Pancreas (tissue), 10 donors: ENCODE data around the gene MRPL3. TPM values are rescaled to one million over a fixed set of nuclear protein-coding genes. Genes with fewer than 3 reads are reported as not detected.

Experiments
- ATAC-seq, 4 donors: fragments of 200-7000 bp; cut with Tn5 transposase; one replicate each; pipeline versions ENCODE4 v1.8.0 to v1.9.1; 2020; ENCODE audit warnings: mild to moderate bottlenecking in 4 of 4, moderate library complexity in 4 of 4
- DNase-seq, 6 donors: peaks; one replicate each; pipeline ENCODE4 v3.0.0-alpha.2; 2020
- FAIRE-seq: peaks from 2 replicates; lab custom pipeline; 2012; peaks lifted over from hg19 to GRCh38; lab: Jason Lieb, UNC
- H3K27ac ChIP-seq, 4 donors: fragments of 200-600 bp; sonication (generic); 1 replicate in 3 of 4; 2 replicates in 1 of 4; pipeline versions ENCODE4 v1.5.0 to v1.8.0; 2020
- H3K27me3 ChIP-seq, 4 donors: fragments of 200-600 bp; one replicate each; pipeline ENCODE4 v1.8.0; 2021
- H3K36me3 ChIP-seq, 3 donors: fragments of 200-600 bp; sonication (generic) in 1 of 3; one replicate each; pipeline versions ENCODE4 v1.5.0 to v1.8.0; 2020 to 2021
- H3K4me1 ChIP-seq, 3 donors: fragments of 200-600 bp; one replicate each; pipeline ENCODE4 v1.8.0; 2021
- H3K4me3 ChIP-seq, 4 donors: fragments of 200-600 bp; sonication (generic) in 2 of 4; one replicate each; pipeline versions ENCODE4 v1.5.0 to v1.8.0; 2020 to 2021
- H3K9me3 ChIP-seq, 4 donors: fragments of 200-600 bp; one replicate each; pipeline ENCODE4 v1.8.0; 2021
- CTCF ChIP-seq, 4 donors: fragments of 200-600 bp; sonication (generic) in 3 of 4; IDR thresholded peaks; one replicate each; pipeline versions ENCODE4 v1.5.0 to v1.8.0; 2021; ENCODE audit warnings: antibody characterized with exemption in 4 of 4
- WGBS, 2 donors: extraction: QIAGEN DNeasy Blood & Tissue Kit; methylation state at CpG; one replicate each; pipeline ENCODE4 v1.1.7; 2013; 5-methylcytosine and 5-hydroxymethylcytosine counted together
- intact Hi-C, 3 donors: fragments of 100-400 bp; cut with DNase I; formaldehyde crosslinking; loops; one replicate each; pipeline versions ENCODE4 v1.11.1 to v1.14.2; 2022
- polyA plus RNA-seq, 2 donors: library from polyadenylated mRNA; stranded (reverse); fragments of 200-250 nt; gene quantifications; one replicate each; pipeline ENCODE4 v1.2.3, GENCODE V29; 2013
- total RNA-seq, 6 donors: library from RNA; stranded (reverse); fragmentation: NEBNext Ultra II Directional in 4 of 6; extraction: Animal tissue kit (Norgen Biotek cat#: 25700) in 4 of 6; gene quantifications; one replicate each; pipeline versions ENCODE4 v1.2.1 to v1.2.4, GENCODE V29; 2021 to 2023
- donor health status: healthy with polysubstance abuse.
- donor health status: DM: no; HTN: no; CAD: no; lungs with moderate emphysema.
- donor health status: DM: no; HTN: no; CAD: no.
- donor health status: control.
- donor health status: control.
- donor health status: Bipolar disorder and iron deficiency.
- donor health status: DM: yes; HTN: yes; CAD: no.
- donor health status: DM: no; HTN: no; CAD: no.
- donor health status: DM: no; HTN: no; CAD: no.
- donor health status: DM: yes; HTN: yes; CAD: no.

MRPL3 gene
- total and polyA plus RNA-seq, 8 donors, result 23.5 to 45.4 (median 36.7) TPM

- H3K36me3 ChIP-seq, result no peaks in the 10 kb centered on the region
- no peaks in the 10 kb centered on the region for H3K9me3 ChIP-seq
- no peak for DNase-seq
- no peak for ATAC-seq
- FAIRE-seq, result no peak
- H3K4me3 ChIP-seq, result no peak overlapping the region
- no peaks in the 10 kb centered on the region for H3K4me1 ChIP-seq
- H3K27me3 ChIP-seq, result no peaks in the 10 kb centered on the region
- no peak for TF ChIP-seq CTCF (IDR thresholded peaks at IDR 0.05)
- 82 to 88% methylated on average over 1 of the region's 1 CpG for WGBS, 2 donors
- no peak overlapping the region for H3K27ac ChIP-seq
- intact Hi-C loops, result no loop called here
Observed at GRCh38 chr3:131439084-131439483, 63.7 kb downstream of the MRPL3 start.

- WGBS, 2 donors, result 92 to 93% methylated on average over 1 of the region's 1 CpG
- Histone ChIP-seq H3K9me3 (no peaks in the 10 kb centered on the region), H3K4me3 (no peak overlapping the region), H3K27me3 (no peaks in the 10 kb centered on the region), H3K27ac (no peak overlapping the region), H3K36me3 (no peaks in the 10 kb centered on the region), H3K4me1 (no peaks in the 10 kb centered on the region)
- FAIRE-seq, result no peak
- TF ChIP-seq CTCF (IDR thresholded peaks at IDR 0.05), result no peak
- DNase-seq, result no peak
- no peak for ATAC-seq
- intact Hi-C loops, result no loop called here
Observed at GRCh38 chr3:131435000-131435399, 67.8 kb downstream of the MRPL3 start.

- Histone ChIP-seq H3K4me3 (no peak overlapping the region), H3K27me3 (no peaks in the 10 kb centered on the region), H3K27ac (no peak overlapping the region), H3K4me1 (no peaks in the 10 kb centered on the region), H3K36me3 (no peaks in the 10 kb centered on the region), H3K9me3 (no peaks in the 10 kb centered on the region)
- DNase-seq (no peak), ATAC-seq (no peak), FAIRE-seq (no peak)
- WGBS, 2 donors, result 82 to 91% methylated on average over 3 of the region's 3 CpGs
- intact Hi-C loops, result no loop called here
- no peak for TF ChIP-seq CTCF (IDR thresholded peaks at IDR 0.05)
Observed at GRCh38 chr3:131432441-131432840, 70.3 kb downstream of the MRPL3 start.

GRCh38 chr3:131431754-131432153 lies 71.0 kb downstream of the MRPL3 start:
- FAIRE-seq (no peak), ATAC-seq (no peak), DNase-seq (no peak)
- Histone ChIP-seq H3K36me3 (no peaks in the 10 kb centered on the region), H3K9me3 (no peaks in the 10 kb centered on the region), H3K4me3 (no peak overlapping the region), H3K27me3 (no peaks in the 10 kb centered on the region), H3K27ac (no peak overlapping the region), H3K4me1 (no peaks in the 10 kb centered on the region)
- TF ChIP-seq CTCF (IDR thresholded peaks at IDR 0.05), result no peak
- intact Hi-C loops, result no loop called here
- 69 to 76% methylated on average over 5 of the region's 5 CpGs for WGBS, 2 donors

GRCh38 chr3:131427226-131427625 lies 75.5 kb downstream of the MRPL3 start:
- Histone ChIP-seq H3K27me3 (no peaks in the 10 kb centered on the region), H3K4me1 (no peaks in the 10 kb centered on the region), H3K9me3 (no peaks in the 10 kb centered on the region), H3K4me3 (no peak overlapping the region), H3K36me3 (no peaks in the 10 kb centered on the region), H3K27ac (no peak overlapping the region)
- 46 to 58% methylated on average over 2 of the region's 2 CpGs for WGBS, 2 donors
- DNase-seq (no peak), ATAC-seq (no peak), FAIRE-seq (no peak)
- intact Hi-C loops, result no loop called here
- no peak for TF ChIP-seq CTCF (IDR thresholded peaks at IDR 0.05)
